Activated CD4-positive, alpha-beta T cell treated with anti-CD3 and anti-CD28 coated beads, Interleukin-2, Interleukin-6, amounts not matched to agents 100 ng/mL and 50 ng/mL, durations not matched to agents 16 hours and 8 hours (primary cell): ENCODE data around the gene CIAO3.
"Not testable (repeated sequence)": the region's sequence is repeated elsewhere in the genome, so short reads cannot be mapped to it uniquely, and the experiment has no call there.

Experiments used
- DNase-seq: peaks from one replicate; pipeline ENCODE4 v3.0.0-alpha.2; 2020

Gene CIAO3

GRCh38 chr16:759110-759910, 18.5 kb upstream of the CIAO3 start:
- no peak for DNase-seq

GRCh38 chr16:756428-756827, 15.6 kb upstream of the CIAO3 start:
- DNase-seq, result no peak

GRCh38 chr16:754656-755055, 13.9 kb upstream of the CIAO3 start:
- DNase-seq, result no peak

GRCh38 chr16:754121-754607, 13.4 kb upstream of the CIAO3 start:
- not testable (repeated sequence) for DNase-seq

GRCh38 chr16:752007-752312, 11.2 kb upstream of the CIAO3 start:
- no peak for DNase-seq

- DNase-seq, result no peak
These were observed 10.6 kb upstream of the CIAO3 start for GRCh38 chr16:751152-752006.

GRCh38 chr16:750485-750884, 9.7 kb upstream of the CIAO3 start:
- DNase-seq, result no peak

- DNase-seq, result no peak
These were observed 8.2 kb upstream of the CIAO3 start for GRCh38 chr16:749010-749409.

- no peak for DNase-seq
These were observed 7.4 kb upstream of the CIAO3 start for GRCh38 chr16:747978-748746.

- no peak for DNase-seq
These were observed 5.8 kb upstream of the CIAO3 start for GRCh38 chr16:746637-747036.

GRCh38 chr16:745739-746138, 4.9 kb upstream of the CIAO3 start:
- peak; percentile 40 for DNase-seq

GRCh38 chr16:743794-744500, 3.1 kb upstream of the CIAO3 start:
- DNase-seq, result no peak

GRCh38 chr16:742894-743293, 2.1 kb upstream of the CIAO3 start:
- not testable (repeated sequence) for DNase-seq

- DNase-seq, result no peak
These were observed 1.3 kb upstream of the CIAO3 start for GRCh38 chr16:741986-742629.

GRCh38 chr16:740459-740763, 386 bp downstream of the CIAO3 start:
- no peak for DNase-seq

GRCh38 chr16:739560-740458, 988 bp downstream of the CIAO3 start:
- DNase-seq, result no peak

- DNase-seq, result no peak
These were observed 3.8 kb downstream of the CIAO3 start for GRCh38 chr16:736936-737481.

GRCh38 chr16:735982-736453, 4.8 kb downstream of the CIAO3 start:
- DNase-seq, result peak; percentile 90

- no peak for DNase-seq
These were observed 5.6 kb downstream of the CIAO3 start for GRCh38 chr16:734981-735881.
